GM18526 (cell line): ENCODE data around the gene ZNF414.

ENCODE experiments used
- POLR2A ChIP-seq: IDR thresholded peaks from 3 replicates; pipeline ENCODE4 v1.6.1; 2011; ENCODE audit not compliant: insufficient read length; ENCODE audit errors: extremely low read depth

Gene ZNF414

DNA sequence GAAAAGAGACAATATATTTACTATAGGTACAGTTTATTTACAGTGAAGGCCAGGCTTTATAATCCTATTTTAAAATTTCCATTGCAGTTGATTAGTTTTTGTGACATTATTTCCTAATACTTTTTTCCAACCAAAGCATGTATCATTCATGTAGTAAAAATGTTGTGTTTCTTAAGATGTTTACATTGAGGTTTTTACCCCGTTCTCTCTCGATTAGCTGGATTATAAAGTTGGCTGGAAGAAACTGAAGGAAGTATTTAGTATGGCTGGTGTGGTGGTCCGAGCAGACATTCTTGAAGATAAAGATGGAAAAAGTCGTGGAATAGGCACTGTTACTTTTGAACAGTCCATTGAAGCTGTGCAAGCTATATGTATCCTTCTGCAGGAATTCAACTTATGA is 47.9 kb downstream of the ZNF414 start:
- no peak for TF ChIP-seq POLR2A

DNA sequence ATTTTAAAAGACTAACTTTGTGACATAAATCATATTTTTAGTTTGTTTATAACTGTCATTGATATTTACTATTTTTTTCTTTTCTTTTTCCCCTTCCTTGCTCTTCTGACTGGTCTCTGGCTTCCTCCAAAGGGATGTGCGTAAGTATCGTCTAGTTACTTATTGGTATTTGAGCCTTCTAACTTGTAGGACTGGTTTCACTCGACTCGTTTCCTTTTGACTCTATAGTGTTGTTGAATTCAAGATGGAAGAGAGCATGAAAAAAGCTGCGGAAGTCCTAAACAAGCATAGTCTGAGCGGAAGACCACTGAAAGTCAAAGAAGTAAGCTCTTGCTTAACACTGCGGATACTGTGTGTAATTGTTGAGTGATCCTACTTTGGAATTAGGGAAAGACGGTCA is 50.6 kb downstream of the ZNF414 start:
- no peak for TF ChIP-seq POLR2A

GRCh38 chr19:8462571-8462970 is 51.4 kb downstream of the ZNF414 start:
- TF ChIP-seq POLR2A = no peak

GRCh38 chr19:8461891-8462290 is 52.1 kb downstream of the ZNF414 start:
- TF ChIP-seq POLR2A = no peak

DNA sequence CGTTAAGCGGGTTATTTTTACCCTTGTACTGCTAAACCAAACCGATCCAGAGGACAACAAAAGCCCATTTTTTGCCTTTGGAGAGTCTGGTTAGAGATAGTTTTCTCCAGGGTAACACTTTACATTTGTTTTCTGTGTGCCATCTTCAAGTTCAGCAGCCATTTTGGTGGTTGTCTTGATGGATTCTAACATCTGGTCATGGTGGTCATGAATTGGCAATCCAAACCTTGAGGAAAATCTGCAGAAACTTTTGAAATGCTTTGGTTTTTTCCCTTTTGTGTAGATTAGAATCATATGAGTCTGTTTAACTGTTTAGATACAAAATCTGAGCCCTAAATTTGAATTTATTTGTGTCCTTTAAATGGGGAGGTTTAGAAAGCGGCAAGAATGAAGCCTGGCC is 52.6 kb downstream of the ZNF414 start:
- TF ChIP-seq POLR2A = no peak

GRCh38 chr19:8460516-8461298 is 53.3 kb downstream of the ZNF414 start:
- TF ChIP-seq POLR2A = no peak
